MCF 10A (cell line): ENCODE measurements around the gene PRELID1. TPM values are rescaled to one million over a fixed set of nuclear protein-coding genes. Genes with fewer than 3 reads are reported as not detected.

Experiments used
- BruUV-seq: library from RNA; stranded (reverse); fragments of 400-500 nt; replicated peaks from 2 replicates; lab custom pipeline; 2021; lab: Mats Ljungman, UMichigan
- CTCF ChIA-PET: fragments of 300-600 bp; sonication (Branson Sonifier 250); formaldehyde crosslinking; extraction: SDS; loops from one replicate; lab custom pipeline; 2021; ENCODE audit warnings: antibody characterized with exemption, inconsistent platforms; lab: Yijun Ruan, JAX
- POLR2A ChIA-PET: fragments of 300-600, 350-650 bp; sonication (Branson Sonifier 250); formaldehyde crosslinking; extraction: SDS; loops from one replicate; lab custom pipeline; 2020; ENCODE audit warnings: antibody characterized with exemption, inconsistent platforms; lab: Yijun Ruan, JAX
- DNase-seq: peaks from one replicate; pipeline ENCODE4 v3.0.0-alpha.2; 2018; ENCODE audit not compliant: unreplicated experiment
- H3K27ac Mint-ChIP-seq: one replicate; pipeline ENCODE4 v1.8.0; 2022; ENCODE audit warnings: mild to moderate bottlenecking, low read depth, mixed read lengths; ENCODE audit not compliant: unreplicated experiment
- H3K27me3 Mint-ChIP-seq: one replicate; pipeline ENCODE4 v1.8.0; 2022; ENCODE audit warnings: mixed read lengths; ENCODE audit not compliant: insufficient read depth, unreplicated experiment
- H3K36me3 Mint-ChIP-seq: one replicate; pipeline ENCODE4 v1.8.0; 2022; ENCODE audit warnings: mild to moderate bottlenecking, moderate library complexity, mixed read lengths; ENCODE audit not compliant: insufficient read depth, unreplicated experiment
- H3K4me1 Mint-ChIP-seq: one replicate; pipeline ENCODE4 v1.8.0; 2022; ENCODE audit warnings: mixed read lengths; ENCODE audit not compliant: insufficient read depth, unreplicated experiment
- H3K4me3 Mint-ChIP-seq: one replicate; pipeline ENCODE4 v1.8.0; 2022; ENCODE audit warnings: mild to moderate bottlenecking, moderate library complexity, mixed read lengths; ENCODE audit not compliant: unreplicated experiment
- H3K9me3 Mint-ChIP-seq: one replicate; pipeline ENCODE4 v1.8.0; 2022; ENCODE audit warnings: mixed read lengths; ENCODE audit not compliant: unreplicated experiment
- CTCF ChIP-seq: fragments of 200-600 bp; IDR thresholded peaks from one replicate; pipeline ENCODE4 v1.8.0; 2022; ENCODE audit warnings: antibody characterized with exemption, mild to moderate bottlenecking; ENCODE audit not compliant: unreplicated experiment
- intact Hi-C: fragments of 100-400 bp; cut with micrococcal nuclease; formaldehyde crosslinking; loops from 2 replicates; pipeline ENCODE4 v1.14.1; 2022
- total RNA-seq: library from RNA; stranded (reverse); gene quantifications from 2 replicates; pipeline ENCODE4 v1.2.3, GENCODE V29; 2022

The PRELID1 gene
- total RNA-seq, 1 experiment from 2014 or later: 267 TPM

- no peak for TF ChIP-seq CTCF
- no peak for DNase-seq
- intact Hi-C loops: no loop called here
- H3K27me3 Mint-ChIP-seq: no peaks in the 10 kb centered on the region
- peaks cover 74% of the 10 kb centered on the region for H3K36me3 Mint-ChIP-seq
- ChIA-PET POLR2A (interaction anchor here (0.9 kb wide), 1 partner anchor 23 kb away, joined by 4 read pairs; no protein-coding TSS in a partner anchor), CTCF (interaction anchor here (0.6 to 2.5 kb wide), 8 partner anchors 15 to 860 kb away, joined by 3 to 11 read pairs (median 4); no protein-coding TSS in a partner anchor)
- no TSS peak for BruUV-seq
- no peaks in the 10 kb centered on the region for H3K4me1 Mint-ChIP-seq
- H3K9me3 Mint-ChIP-seq: no peaks in the 10 kb centered on the region
- no peak overlapping the region for H3K4me3 Mint-ChIP-seq
- no peak overlapping the region for H3K27ac Mint-ChIP-seq
Measured at GRCh38 chr5:177333420-177334154, 30.0 kb downstream of the PRELID1 start.

GRCh38 chr5:177334155-177334551 lies 30.6 kb downstream of the PRELID1 start:
- intact Hi-C loops: no loop called here
- peaks cover 74% of the 10 kb centered on the region for H3K36me3 Mint-ChIP-seq
- no peaks in the 10 kb centered on the region for H3K9me3 Mint-ChIP-seq
- H3K27ac Mint-ChIP-seq: no peak overlapping the region
- H3K4me3 Mint-ChIP-seq: no peak overlapping the region
- ChIA-PET CTCF (interaction anchor here (0.8 to 2.5 kb wide), 7 partner anchors 16 to 859 kb away, joined by 3 to 11 read pairs (median 4); no protein-coding TSS in a partner anchor), POLR2A (interaction anchor here (0.9 kb wide), 1 partner anchor 24 kb away, joined by 4 read pairs; no protein-coding TSS in a partner anchor)
- H3K27me3 Mint-ChIP-seq: no peaks in the 10 kb centered on the region
- BruUV-seq: no TSS peak
- no peak for TF ChIP-seq CTCF
- no peak for DNase-seq
- no peaks in the 10 kb centered on the region for H3K4me1 Mint-ChIP-seq

GRCh38 chr5:177334781-177335700 lies 31.4 kb downstream of the PRELID1 start:
- H3K9me3 Mint-ChIP-seq: no peaks in the 10 kb centered on the region
- BruUV-seq: no TSS peak
- no peaks in the 10 kb centered on the region for H3K27me3 Mint-ChIP-seq
- H3K27ac Mint-ChIP-seq: no peak overlapping the region
- DNase-seq: no peak
- ChIA-PET CTCF (interaction anchor here (0.9 to 1.7 kb wide), 5 partner anchors 15 to 36 kb away, joined by 3 to 7 read pairs (median 5); no protein-coding TSS in a partner anchor), POLR2A (no interaction called here)
- H3K4me1 Mint-ChIP-seq: peaks cover 8% of the 10 kb centered on the region
- H3K36me3 Mint-ChIP-seq: peaks cover 73% of the 10 kb centered on the region
- TF ChIP-seq CTCF: no peak
- no peak overlapping the region for H3K4me3 Mint-ChIP-seq
- intact Hi-C loops: no loop called here

- intact Hi-C loops: no loop called here
- Mint-ChIP-seq H3K4me1 (peaks cover 8% of the 10 kb centered on the region), H3K27me3 (no peaks in the 10 kb centered on the region), H3K36me3 (peaks cover 73% of the 10 kb centered on the region), H3K27ac (peak overlapping the region; percentile 2), H3K4me3 (no peak overlapping the region), H3K9me3 (no peaks in the 10 kb centered on the region)
- TF ChIP-seq CTCF: no peak
- no TSS peak for BruUV-seq
- no peak for DNase-seq
- CTCF ChIA-PET: interaction anchor here (0.7 to 1.7 kb wide), 5 partner anchors 16 to 54 kb away, joined by 3 to 7 read pairs (median 4); no protein-coding TSS in a partner anchor
- POLR2A ChIA-PET: no interaction called here
Measured at GRCh38 chr5:177335701-177336065, 32.1 kb downstream of the PRELID1 start.
